B cell (primary cell): ENCODE results near the gene AHCY. TPM values are rescaled to one million over a fixed set of nuclear protein-coding genes. Genes with fewer than 3 reads are reported as not detected.
"Not testable (repeated sequence)": the region's sequence is repeated elsewhere in the genome, so short reads cannot be mapped to it uniquely, and the experiment has no call there.

Experiments used
- ATAC-seq: fragments of 200-7000 bp; cut with Tn5 transposase; one replicate; pipeline ENCODE4 v1.10.0; 2021; ENCODE audit warnings: low read depth, mild to moderate bottlenecking, moderate number of reproducible peaks, moderate library complexity
- CTCF ChIA-PET: fragments of 350-600 bp; sonication (Branson Sonifier 250); formaldehyde crosslinking; loops from one replicate; lab custom pipeline; 2021; ENCODE audit warnings: antibody characterized with exemption, inconsistent platforms; lab: Charles Lee
- POLR2A ChIA-PET: fragments of 350-600 bp; sonication (Branson Sonifier 250); formaldehyde crosslinking; loops from one replicate; lab custom pipeline; 2021; ENCODE audit warnings: antibody characterized with exemption; lab: Charles Lee
- DNase-seq: peaks from one replicate; pipeline ENCODE4 v3.0.0; 2013
- H2AFZ ChIP-seq: 2 replicates; pipeline ENCODE4 v1.6.1; 2012; ENCODE audit warnings: mild to moderate bottlenecking, low read depth, low read length; ENCODE audit not compliant: insufficient read depth, poor library complexity, severe bottlenecking
- H3K27ac ChIP-seq, 2 donors: 1 replicate in 1 of 2; 2 replicates in 1 of 2; pipeline ENCODE4 v1.5.1; 2012 to 2013; ENCODE audit warnings: low read length in 2 of 2, mild to moderate bottlenecking in 2 of 2, moderate library complexity in 1 of 2
- H3K27me3 ChIP-seq, 4 experiments: fragments of 200-600 bp in 1 of 4; sonication (generic) in 1 of 4; replicated peaks in 1 of 4; 1 replicate in 2 of 4; 2 replicates in 2 of 4; pipeline versions ENCODE4 v1.6.1 to v1.7.0; 2013 to 2016; ENCODE audit warnings: low read length in 3 of 4, mild to moderate bottlenecking in 2 of 4, mixed read lengths in 1 of 4, moderate library complexity in 1 of 4; ENCODE audit not compliant: insufficient read depth in 4 of 4, control insufficient read depth in 3 of 4; ENCODE audit errors: control extremely low read depth in 1 of 4
- H3K36me3 ChIP-seq, 2 experiments: replicated peaks in 1 of 2; 1 replicate in 1 of 2; 2 replicates in 1 of 2; pipeline versions ENCODE4 v1.6.1 to v1.7.1; 2013; ENCODE audit warnings: low read length in 1 of 2; ENCODE audit not compliant: insufficient read depth in 2 of 2, control insufficient read depth in 1 of 2; ENCODE audit errors: control extremely low read depth in 1 of 2, extremely low read depth in 1 of 2
- H3K4me1 ChIP-seq, 2 donors: fragments of 200-600 bp in 1 of 2; sonication (generic) in 1 of 2; 1 replicate in 1 of 2; 2 replicates in 1 of 2; pipeline versions ENCODE4 v1.5.1 to v1.6.1; 2013 to 2017; ENCODE audit warnings: low read length in 2 of 2; ENCODE audit not compliant: control insufficient read depth in 2 of 2, insufficient read depth in 2 of 2
- H3K4me2 ChIP-seq: replicated peaks from 2 replicates; pipeline ENCODE3; 2012; ENCODE audit warnings: mild to moderate bottlenecking, low read depth, low read length; ENCODE audit not compliant: poor library complexity, severe bottlenecking
- H3K4me3 ChIP-seq, 5 experiments: fragments of 200-600 bp in 1 of 5; sonication (generic) in 1 of 5; 1 replicate in 3 of 5; 2 replicates in 2 of 5; pipeline versions ENCODE4 v1.5.1 to v1.7.0; 2011 to 2016; ENCODE audit warnings: low read length in 4 of 5, mild to moderate bottlenecking in 4 of 5, low read depth in 2 of 5, control low read depth in 1 of 5, moderate library complexity in 1 of 5; ENCODE audit not compliant: insufficient read depth in 1 of 5; ENCODE audit errors: control extremely low read depth in 1 of 5, extremely low read depth in 1 of 5
- H3K79me2 ChIP-seq: fragments of 200-600 bp; sonication (generic); one replicate; pipeline ENCODE4 v1.6.0; 2016; ENCODE audit warnings: low read length; ENCODE audit not compliant: control insufficient read depth, insufficient read depth
- H3K9ac ChIP-seq: fragments of 200-600 bp; sonication (generic); 2 replicates; pipeline ENCODE4 v1.6.1; 2017; ENCODE audit warnings: mild to moderate bottlenecking, low read length, moderate library complexity
- H3K9me3 ChIP-seq, 3 donors: one replicate each; pipeline versions ENCODE4 v1.6.1 to v1.7.1; 2013; ENCODE audit warnings: low read length in 2 of 3; ENCODE audit not compliant: control insufficient read depth in 2 of 3, insufficient read depth in 1 of 3; ENCODE audit errors: control extremely low read depth in 1 of 3
- H4K20me1 ChIP-seq: 2 replicates; pipeline ENCODE4 v1.6.0; 2012; ENCODE audit warnings: mild to moderate bottlenecking, low read length; ENCODE audit not compliant: insufficient read depth, control insufficient read depth, poor library complexity, severe bottlenecking
- H3K27ac Mint-ChIP-seq: one replicate; pipeline ENCODE4 v1.8.0; 2021; ENCODE audit warnings: mixed read lengths
- H3K27me3 Mint-ChIP-seq: one replicate; pipeline ENCODE4 v1.8.0; 2021; ENCODE audit warnings: mixed read lengths
- H3K4me1 Mint-ChIP-seq: one replicate; pipeline ENCODE4 v1.8.0; 2021; ENCODE audit warnings: mixed read lengths
- H3K4me3 Mint-ChIP-seq: one replicate; pipeline ENCODE4 v1.8.0; 2021; ENCODE audit warnings: mixed read lengths
- H3K9me3 Mint-ChIP-seq: one replicate; pipeline ENCODE4 v1.8.0; 2022; ENCODE audit warnings: mixed read lengths; ENCODE audit not compliant: insufficient read depth
- EZH2 ChIP-seq: IDR thresholded peaks from 2 replicates; pipeline ENCODE4 v1.6.1; 2012; ENCODE audit warnings: borderline replicate concordance, low read depth, mild to moderate bottlenecking, moderate library complexity, low read length; ENCODE audit not compliant: insufficient read depth, poor library complexity, severe bottlenecking
- WGBS: methylation state at CpG from one replicate; pipeline ENCODE4 v1.1.5; 2013; ENCODE audit warnings: missing lambda C conversion rate; ENCODE audit not compliant: insufficient coverage; 5-methylcytosine and 5-hydroxymethylcytosine counted together
- intact Hi-C: fragments of 100-400 bp; cut with micrococcal nuclease; formaldehyde crosslinking; loops from one replicate; pipeline ENCODE4 v1.10.0; 2022
- polyA plus RNA-seq: library from polyadenylated mRNA; depleted of rRNA; stranded (reverse); fragments of >200 nt; gene quantifications from 2 replicates; pipeline ENCODE4 v1.2.3, GENCODE V29; 2012
- total RNA-seq, 2 donors: library from RNA; stranded (reverse); fragments of 120-200 nt in 1 of 2; gene quantifications; 1 replicate in 1 of 2; 2 replicates in 1 of 2; pipeline versions ENCODE4 v1.2.3 to v1.2.4, GENCODE V29; 2013 to 2022

AHCY gene
- total and polyA plus RNA-seq, 2 donors (not counting 1 experiment from before 2014, with no cell fraction given) = 43.6 to 44.0 TPM

DNA sequence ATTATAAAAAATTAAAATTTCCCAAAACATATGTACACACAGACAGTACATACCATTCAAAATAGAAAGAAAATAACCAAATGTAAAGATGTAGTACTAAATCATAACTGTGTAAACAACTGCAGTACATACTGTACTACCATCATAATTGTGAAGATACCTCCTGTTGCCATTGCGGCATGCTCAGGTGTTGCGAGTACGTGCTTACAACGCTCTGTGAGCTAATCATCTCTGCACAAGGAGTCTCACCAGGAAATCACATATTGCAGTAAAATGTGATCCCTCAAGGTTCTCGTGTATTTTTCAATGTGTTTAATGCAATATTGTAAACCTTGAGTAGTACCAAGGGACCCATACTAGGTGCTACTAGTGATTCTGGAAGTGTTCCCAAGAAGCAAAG is 39.0 kb downstream of the AHCY start:
- TF ChIP-seq EZH2 = no peak
- peaks cover 0 to under 1% (median 0%) of the 10 kb centered on the region in 3 donors for H3K9me3 ChIP-seq
- Mint-ChIP-seq H3K4me1 (peaks cover 10% of the 10 kb centered on the region), H3K4me3 (no peak overlapping the region), H3K27ac (no peak overlapping the region), H3K9me3 (no peaks in the 10 kb centered on the region), H3K27me3 (peaks cover 3% of the 10 kb centered on the region)
- ChIA-PET CTCF (no interaction called here), POLR2A (no interaction called here)
- ATAC-seq (no peak), DNase-seq (no peak)
- intact Hi-C loops = no loop called here
- H3K4me2 ChIP-seq = no peak overlapping the region
- H2AFZ ChIP-seq = no peak overlapping the region
- peaks cover 0 to 6% (median under 1%) of the 10 kb centered on the region in 4 experiments for H3K27me3 ChIP-seq
- no peaks in the 10 kb centered on the region for H3K79me2 ChIP-seq
- no peak overlapping the region for H3K9ac ChIP-seq
- no peaks in the 10 kb centered on the region for H3K36me3 ChIP-seq
- peaks cover 6 to 7% of the 10 kb centered on the region in 2 donors for H3K4me1 ChIP-seq
- no peak overlapping the region for H3K27ac ChIP-seq
- 94% methylated on average over 4 of the region's 5 CpGs for WGBS
- no peaks in the 10 kb centered on the region for H4K20me1 ChIP-seq
- no peak overlapping the region for H3K4me3 ChIP-seq

DNA sequence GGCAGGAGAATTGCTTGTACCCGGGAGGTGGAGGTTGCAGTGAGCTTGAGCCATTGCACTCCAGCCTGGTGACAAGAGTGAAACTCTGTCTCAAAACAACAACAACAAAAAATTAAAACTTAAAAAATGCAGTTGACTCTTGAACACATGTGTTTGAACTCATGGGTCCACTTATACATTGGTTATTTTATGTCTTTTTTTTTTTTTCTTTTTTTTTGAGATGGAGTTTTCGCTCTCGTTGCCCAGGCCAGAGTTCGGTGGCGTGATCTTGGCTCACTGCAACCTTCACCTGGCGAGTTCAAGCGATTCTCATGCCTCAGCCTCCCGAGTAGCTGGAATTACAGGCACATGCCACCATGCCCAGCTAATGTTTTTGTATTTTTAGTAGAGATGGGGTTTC is 39.7 kb downstream of the AHCY start:
- H3K4me2 ChIP-seq, H3K4me3 Mint-ChIP-seq, H3K27me3 ChIP-seq, H3K27me3 Mint-ChIP-seq, H3K9me3 Mint-ChIP-seq, H3K27ac Mint-ChIP-seq, intact Hi-C loops, H3K4me1 Mint-ChIP-seq, H3K36me3 ChIP-seq, H3K27ac ChIP-seq, ATAC-seq, H3K4me1 ChIP-seq, H3K9me3 ChIP-seq, CTCF ChIA-PET, H2AFZ ChIP-seq, DNase-seq, H3K79me2 ChIP-seq, H3K9ac ChIP-seq, H3K4me3 ChIP-seq, H4K20me1 ChIP-seq: not testable (repeated sequence)
- 100% methylated on average over 6 of the region's 8 CpGs for WGBS
- POLR2A ChIA-PET = interaction anchor here (0.5 kb wide), 1 partner anchor 26 kb away, joined by 6 read pairs; no protein-coding TSS in a partner anchor
